ENCODE data around the gene PLD2.

- no peak for TF ChIP-seq CTCF (IDR thresholded peaks at IDR 0.05)
- TF ChIP-seq POLR2A (IDR thresholded peaks at IDR 0.05) = no peak
These were observed 27.2 kb downstream of the PLD2 start for GRCh38 chr17:4833941-4834680.

All from right lobe of liver (tissue), 4 donors.